ENCODE data around the gene TBC1D3B. TPM values are rescaled to one million over a fixed set of nuclear protein-coding genes. Genes with fewer than 3 reads are reported as not detected.

The TBC1D3B gene
- total RNA-seq, 1 donor from 2014 or later = 8.4 TPM

DNA sequence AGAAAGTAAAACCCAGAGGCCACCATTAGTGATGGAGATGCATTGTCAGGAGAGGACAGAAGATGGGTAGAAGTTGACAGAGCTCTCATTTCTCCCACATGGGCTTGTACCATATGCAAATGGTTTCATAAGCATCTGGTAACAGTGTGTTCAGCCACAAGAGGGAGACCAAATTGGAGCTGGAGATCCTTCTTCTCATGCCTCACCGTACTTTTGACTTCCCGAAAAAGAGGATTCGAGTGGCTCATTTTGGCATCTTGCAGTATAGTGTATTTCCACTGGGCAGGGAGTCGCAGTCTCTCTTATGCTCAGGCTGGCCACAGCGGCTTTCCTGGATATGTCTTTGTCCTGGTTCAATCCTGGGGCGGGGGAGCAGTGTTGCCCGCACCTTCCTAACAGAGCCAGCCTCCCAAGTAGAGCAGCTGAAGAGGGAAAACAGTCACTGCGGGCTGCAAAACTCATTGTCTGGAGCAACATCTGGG is 23.8 kb downstream of the TBC1D3B start:
- Mint-ChIP-seq H3K36me3 (ENCODE audit: low read depth) (no peaks in the 10 kb centered on the region), H3K27ac (ENCODE audit: unreplicated experiment) (no peak overlapping the region)

DNA sequence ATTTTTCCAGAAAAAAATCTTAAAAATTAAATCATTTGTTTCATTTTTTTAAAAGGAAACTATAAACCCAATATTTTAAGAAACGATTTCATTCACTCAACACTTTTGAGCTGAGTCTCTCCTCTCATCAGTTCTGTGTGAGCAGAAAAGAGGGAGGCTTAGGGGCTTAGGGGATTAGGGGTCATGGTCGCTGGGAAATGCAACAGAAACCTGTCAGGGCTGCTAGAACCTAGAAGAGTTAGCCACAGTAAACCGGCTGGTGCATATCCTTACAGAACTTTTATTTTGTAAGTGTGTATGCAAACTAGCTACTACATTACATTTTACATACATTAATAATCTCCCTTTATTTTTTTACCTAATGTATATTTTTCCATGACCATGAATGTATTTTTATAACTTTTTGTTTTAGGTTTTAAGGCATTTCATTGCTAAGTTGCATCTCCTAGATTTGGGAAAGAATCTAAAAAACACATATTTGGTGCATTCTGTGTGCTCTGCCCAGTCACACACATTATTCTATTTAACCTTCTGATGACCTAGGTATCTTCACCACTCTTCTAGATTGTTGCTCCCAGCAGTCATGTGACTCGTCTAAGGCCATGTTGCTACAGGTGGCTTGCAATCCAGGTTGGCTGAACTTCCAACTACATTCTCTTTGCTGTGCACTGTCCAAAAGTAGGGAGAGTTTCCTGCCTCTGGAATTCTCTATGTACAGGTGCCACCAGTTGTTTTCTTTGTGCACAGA is 24.4 kb downstream of the TBC1D3B start:
- H3K36me3 Mint-ChIP-seq (ENCODE audit: low read depth) = no peaks in the 10 kb centered on the region
- no peaks in the 10 kb centered on the region for H3K9me3 Mint-ChIP-seq (ENCODE audit: low read depth)
- TF ChIP-seq, protein P1, sequence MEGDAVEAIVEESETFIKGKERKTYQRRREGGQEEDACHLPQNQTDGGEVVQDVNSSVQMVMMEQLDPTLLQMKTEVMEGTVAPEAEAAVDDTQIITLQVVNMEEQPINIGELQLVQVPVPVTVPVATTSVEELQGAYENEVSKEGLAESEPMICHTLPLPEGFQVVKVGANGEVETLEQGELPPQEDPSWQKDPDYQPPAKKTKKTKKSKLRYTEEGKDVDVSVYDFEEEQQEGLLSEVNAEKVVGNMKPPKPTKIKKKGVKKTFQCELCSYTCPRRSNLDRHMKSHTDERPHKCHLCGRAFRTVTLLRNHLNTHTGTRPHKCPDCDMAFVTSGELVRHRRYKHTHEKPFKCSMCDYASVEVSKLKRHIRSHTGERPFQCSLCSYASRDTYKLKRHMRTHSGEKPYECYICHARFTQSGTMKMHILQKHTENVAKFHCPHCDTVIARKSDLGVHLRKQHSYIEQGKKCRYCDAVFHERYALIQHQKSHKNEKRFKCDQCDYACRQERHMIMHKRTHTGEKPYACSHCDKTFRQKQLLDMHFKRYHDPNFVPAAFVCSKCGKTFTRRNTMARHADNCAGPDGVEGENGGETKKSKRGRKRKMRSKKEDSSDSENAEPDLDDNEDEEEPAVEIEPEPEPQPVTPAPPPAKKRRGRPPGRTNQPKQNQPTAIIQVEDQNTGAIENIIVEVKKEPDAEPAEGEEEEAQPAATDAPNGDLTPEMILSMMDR (IDR thresholded peaks at IDR 0.05) = no peak
- no peak overlapping the region for H3K4me3 Mint-ChIP-seq (ENCODE audit: unreplicated experiment)
- H3K27me3 Mint-ChIP-seq (ENCODE audit: low read depth) = peaks cover 51% of the 10 kb centered on the region
- no peak for DNase-seq (ENCODE audit: low spot score)
- H3K4me1 Mint-ChIP-seq (ENCODE audit: low read depth) = peaks cover 10% of the 10 kb centered on the region
- no peak overlapping the region for H3K27ac Mint-ChIP-seq (ENCODE audit: unreplicated experiment)

More for the DNA sequence above, 23.8 kb downstream of the TBC1D3B start:
- Mint-ChIP-seq H3K27me3 (ENCODE audit: low read depth) (peaks cover 50% of the 10 kb centered on the region), H3K9me3 (ENCODE audit: low read depth) (no peaks in the 10 kb centered on the region), H3K4me1 (ENCODE audit: low read depth) (peaks cover 10% of the 10 kb centered on the region), H3K4me3 (ENCODE audit: unreplicated experiment) (no peak overlapping the region)
- TF ChIP-seq, protein P1 (IDR thresholded peaks at IDR 0.05) = peak; percentile 37
- no peak for DNase-seq (ENCODE audit: low spot score)

DNA sequence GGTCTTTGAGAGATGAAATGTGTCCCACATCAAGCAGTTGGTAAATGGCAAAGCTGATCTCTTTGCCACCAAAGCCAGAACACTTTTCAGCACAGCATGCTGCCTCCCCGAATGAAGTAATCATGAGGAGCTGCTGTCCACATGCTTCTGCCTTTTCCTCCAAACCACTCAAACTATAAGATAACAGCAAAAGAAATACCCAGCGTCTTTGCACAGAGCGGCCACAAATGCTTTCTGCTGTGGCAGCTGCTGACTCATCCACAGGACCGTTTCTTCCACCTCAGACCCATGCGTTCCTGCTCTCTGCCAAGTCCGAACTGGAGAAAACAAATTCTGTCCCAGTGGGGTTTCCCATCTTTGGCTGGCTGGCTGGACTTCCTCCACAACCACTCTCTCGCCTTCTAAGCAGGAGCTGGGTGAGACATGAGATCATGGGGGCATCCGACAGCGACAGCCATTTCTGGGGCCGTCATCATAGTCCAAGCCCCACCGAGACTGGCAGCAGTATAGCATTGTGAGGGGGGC is 27.1 kb downstream of the TBC1D3B start:
- DNase-seq (ENCODE audit: low spot score) = no peak
- TF ChIP-seq, protein P1 (IDR thresholded peaks at IDR 0.05) = peak; percentile 77
- Mint-ChIP-seq H3K9me3 (ENCODE audit: low read depth) (no peaks in the 10 kb centered on the region), H3K27ac (ENCODE audit: unreplicated experiment) (peak overlapping the region; percentile 61), H3K36me3 (ENCODE audit: low read depth) (no peaks in the 10 kb centered on the region), H3K27me3 (ENCODE audit: low read depth) (peaks cover 41% of the 10 kb centered on the region), H3K4me1 (ENCODE audit: low read depth) (peaks cover 10% of the 10 kb centered on the region), H3K4me3 (ENCODE audit: unreplicated experiment) (peak overlapping the region; percentile 2)

DNA sequence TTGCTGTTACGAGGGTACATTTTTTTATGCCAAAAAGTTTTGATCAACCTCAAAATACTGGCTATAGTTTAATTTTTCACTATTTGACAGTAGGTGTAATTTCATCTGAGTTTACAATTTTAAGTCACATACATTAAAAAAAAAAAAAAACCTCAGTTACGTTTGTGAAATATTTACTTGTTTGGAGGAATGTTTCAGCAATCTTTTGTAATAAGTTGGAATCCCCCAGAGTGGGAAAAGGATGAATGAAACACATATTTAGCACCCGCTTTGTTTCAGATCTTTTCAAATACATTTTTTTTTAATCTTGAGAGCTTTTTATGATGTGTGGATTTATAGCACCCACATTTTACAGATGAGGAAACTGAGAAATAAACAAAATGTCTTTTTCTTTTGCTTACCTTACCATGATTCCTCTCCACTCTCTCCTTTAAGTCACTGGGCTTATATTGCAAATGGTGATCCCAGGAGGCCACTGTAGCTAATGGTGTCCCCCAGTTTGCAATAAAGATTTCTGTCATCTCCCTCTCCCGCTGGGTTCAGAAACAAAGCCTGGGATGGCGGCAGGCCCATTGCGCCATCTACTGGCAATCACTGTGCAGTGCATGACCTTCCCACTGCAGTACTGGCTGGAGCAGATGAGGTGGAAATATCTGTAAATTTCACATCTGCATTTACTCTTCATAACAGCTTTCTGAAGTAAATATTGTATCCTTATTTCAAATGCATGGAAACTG is 27.7 kb downstream of the TBC1D3B start:
- Mint-ChIP-seq H3K4me3 (ENCODE audit: unreplicated experiment) (no peak overlapping the region), H3K27ac (ENCODE audit: unreplicated experiment) (no peak overlapping the region), H3K4me1 (ENCODE audit: low read depth) (peaks cover 10% of the 10 kb centered on the region), H3K9me3 (ENCODE audit: low read depth) (no peaks in the 10 kb centered on the region), H3K36me3 (ENCODE audit: low read depth) (no peaks in the 10 kb centered on the region), H3K27me3 (ENCODE audit: low read depth) (peaks cover 37% of the 10 kb centered on the region)
- TF ChIP-seq, protein P1 (IDR thresholded peaks at IDR 0.05) = peak; percentile 100
- DNase-seq (ENCODE audit: low spot score) = no peak

DNA sequence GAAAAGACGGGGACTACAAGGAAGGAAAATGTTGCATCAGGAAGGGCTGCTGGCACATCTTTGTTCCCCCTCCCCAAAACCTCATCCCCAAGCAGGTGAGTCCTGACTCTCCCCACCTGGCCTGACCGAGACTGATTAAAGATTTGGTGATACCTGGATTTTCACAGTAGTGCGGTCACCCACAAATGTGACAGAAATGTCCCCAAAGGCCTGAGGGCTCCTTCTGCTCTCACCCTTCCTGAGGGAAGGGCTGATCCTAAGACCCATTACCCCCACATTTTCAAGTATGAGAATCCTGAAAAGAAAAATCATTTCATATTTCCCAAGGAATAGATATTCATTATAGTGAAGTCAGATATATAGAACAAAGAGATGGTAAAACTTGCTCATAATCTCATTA is 28.8 kb downstream of the TBC1D3B start:
- TF ChIP-seq, protein P1 (IDR thresholded peaks at IDR 0.05) = no peak
- DNase-seq (ENCODE audit: low spot score) = no peak
- H3K4me1 Mint-ChIP-seq (ENCODE audit: low read depth) = peaks cover 10% of the 10 kb centered on the region
- no peaks in the 10 kb centered on the region for H3K9me3 Mint-ChIP-seq (ENCODE audit: low read depth)
- H3K27ac Mint-ChIP-seq (ENCODE audit: unreplicated experiment) = no peak overlapping the region
- no peak overlapping the region for H3K4me3 Mint-ChIP-seq (ENCODE audit: unreplicated experiment)
- no peaks in the 10 kb centered on the region for H3K36me3 Mint-ChIP-seq (ENCODE audit: low read depth)
- peaks cover 29% of the 10 kb centered on the region for H3K27me3 Mint-ChIP-seq (ENCODE audit: low read depth)
